SH-SY5Y (cell line): ENCODE results near the gene RTN4.
A peak's percentile ranks its signal among the peaks of the same experiment; 100 is the strongest.

Experiments
- GATA2 ChIP-seq: IDR thresholded peaks from 2 replicates; pipeline ENCODE4 v1.6.1; 2011; ENCODE audit warnings: mild to moderate bottlenecking, low read depth, low read length
- GATA3 ChIP-seq: IDR thresholded peaks from 2 replicates; pipeline ENCODE4 v1.6.1; 2011; ENCODE audit warnings: low read depth, mild to moderate bottlenecking, low read length, moderate library complexity

The RTN4 gene

GRCh38 chr2:55010915-55011314, 39.3 kb downstream of the RTN4 start:
- TF ChIP-seq GATA2 (no peak), GATA3 (no peak)

DNA sequence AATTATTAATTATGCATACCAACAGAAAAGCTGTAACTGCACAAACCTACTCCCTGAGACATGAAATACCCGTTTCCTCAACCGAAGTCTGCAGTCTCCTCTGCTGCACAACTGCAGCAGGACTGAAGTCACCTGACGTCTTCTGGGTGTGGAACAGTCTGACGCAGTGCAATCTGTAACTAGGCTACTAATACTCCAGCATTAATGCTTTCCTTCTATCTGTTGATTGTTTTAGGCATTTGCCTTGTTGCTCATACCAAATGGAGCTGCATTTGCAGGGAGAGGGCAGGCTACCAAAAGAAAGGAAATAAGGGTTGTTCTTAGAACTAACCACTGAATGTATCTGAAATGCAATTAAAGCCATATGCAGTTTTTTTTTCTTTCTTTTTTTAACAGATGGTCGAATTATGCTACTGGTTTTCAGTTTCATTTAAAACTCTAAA, 40.1 kb downstream of the RTN4 start:
- TF ChIP-seq GATA3 = no peak
- TF ChIP-seq GATA2 = no peak

DNA sequence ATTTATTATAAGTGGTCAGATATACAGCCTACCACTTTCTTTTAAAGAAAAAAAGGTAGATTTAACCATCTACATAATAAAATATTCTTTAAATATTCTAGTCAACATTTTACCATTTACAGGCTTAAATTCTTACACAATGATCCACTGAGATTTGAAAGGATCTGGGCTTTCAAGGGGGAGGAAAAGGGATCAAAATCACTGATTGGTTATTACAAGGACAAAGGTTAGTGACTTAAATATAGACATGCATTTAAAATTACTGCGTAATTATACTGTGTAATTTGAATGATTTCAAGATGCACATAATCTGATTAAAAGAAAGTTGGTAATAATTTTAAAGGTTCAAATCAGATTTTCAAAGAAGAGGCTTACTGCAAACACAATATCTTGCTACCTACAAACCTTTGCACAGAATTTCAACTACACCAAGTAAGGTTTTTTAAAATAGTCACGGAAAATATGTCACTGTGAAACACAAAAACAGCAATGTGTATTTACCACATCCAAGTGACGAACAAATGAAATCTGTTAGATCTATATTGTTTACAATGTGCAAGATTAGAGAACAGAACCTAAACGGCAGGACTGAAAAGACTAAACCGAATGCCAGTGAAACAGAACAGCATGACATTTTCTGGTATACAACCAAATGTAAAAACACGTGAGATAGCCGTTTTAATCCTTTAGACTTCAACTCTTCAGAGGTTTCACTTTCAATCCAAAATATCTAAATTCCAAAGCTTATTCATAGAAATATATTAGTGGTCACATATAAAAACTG, 40.8 kb downstream of the RTN4 start:
- TF ChIP-seq GATA2 = no peak
- no peak for TF ChIP-seq GATA3

GRCh38 chr2:55006306-55006705, 43.9 kb downstream of the RTN4 start:
- TF ChIP-seq GATA3 (no peak), GATA2 (no peak)

GRCh38 chr2:55003706-55004639, 46.3 kb downstream of the RTN4 start:
- TF ChIP-seq GATA3 (no peak), GATA2 (no peak)

- TF ChIP-seq GATA2 (no peak), GATA3 (no peak)
Measured at GRCh38 chr2:55001716-55002115, 48.5 kb downstream of the RTN4 start.

DNA sequence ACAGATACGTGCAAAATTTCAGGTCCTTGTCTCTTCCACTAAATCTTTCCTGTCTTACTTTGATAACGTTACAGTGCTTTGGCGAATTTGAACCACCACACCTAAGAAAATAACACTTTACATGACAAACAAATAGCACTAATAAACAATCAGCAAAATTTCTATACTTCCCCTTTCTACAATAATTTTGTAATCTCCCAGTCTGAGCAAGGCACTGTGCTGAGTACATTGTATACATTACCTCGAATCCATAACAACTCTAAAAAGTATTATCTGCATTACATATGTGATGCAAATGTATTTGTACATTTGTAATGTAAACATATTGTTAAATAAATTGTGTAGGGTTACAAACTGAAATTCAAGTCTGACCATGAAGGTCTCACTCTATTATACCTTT, 49.9 kb downstream of the RTN4 start:
- TF ChIP-seq GATA2 (no peak), GATA3 (no peak)

DNA sequence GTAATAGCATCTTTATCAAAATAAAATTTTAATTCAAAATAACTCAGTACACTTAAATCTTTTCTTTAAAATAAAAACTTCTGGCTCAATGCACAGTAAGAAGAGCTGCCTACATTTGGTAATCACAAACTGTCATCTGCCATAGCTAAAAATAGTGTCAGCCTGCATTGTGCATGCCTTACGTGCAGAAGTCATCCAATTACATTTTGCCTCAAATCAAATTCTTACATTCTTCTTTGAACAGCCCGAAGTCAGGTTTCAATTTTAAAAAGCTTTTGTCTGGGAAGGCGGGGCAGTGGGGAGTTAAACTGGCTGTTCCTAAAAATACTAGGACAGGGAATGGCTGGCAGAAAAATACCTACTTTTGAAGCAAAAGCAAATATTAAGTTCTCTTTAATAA, 51.1 kb downstream of the RTN4 start:
- TF ChIP-seq GATA2 (no peak), GATA3 (0 out of 2 replicates have a peak, but pooled peaks have one; percentile 13)

DNA sequence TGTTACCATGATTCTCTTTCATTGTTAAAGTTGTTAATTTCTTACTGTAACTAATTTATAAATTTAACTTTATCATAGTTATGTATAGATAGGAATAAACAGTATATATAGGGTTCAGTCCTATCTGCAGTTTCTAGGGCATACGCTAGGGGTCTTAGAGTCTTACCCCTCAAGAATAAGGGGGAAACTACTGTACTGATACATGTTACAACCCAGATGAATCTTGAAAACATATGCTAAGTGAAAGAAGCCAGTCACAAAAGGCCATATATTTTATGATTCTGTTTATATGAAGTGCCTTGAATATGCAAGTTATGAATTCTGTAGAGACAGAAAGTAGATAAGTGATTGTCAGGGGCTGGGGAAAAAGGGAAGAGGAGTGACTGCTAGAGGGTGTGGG, 52.4 kb downstream of the RTN4 start:
- TF ChIP-seq GATA3 (no peak), GATA2 (no peak)

- no peak for TF ChIP-seq GATA2
- no peak for TF ChIP-seq GATA3
Measured at GRCh38 chr2:54995553-54995952, 54.7 kb downstream of the RTN4 start.

GRCh38 chr2:54988612-54989011, 61.6 kb downstream of the RTN4 start:
- TF ChIP-seq GATA2 (no peak), GATA3 (no peak)

GRCh38 chr2:54986264-54986663, 64.0 kb downstream of the RTN4 start:
- TF ChIP-seq GATA2 (no peak), GATA3 (no peak)

DNA sequence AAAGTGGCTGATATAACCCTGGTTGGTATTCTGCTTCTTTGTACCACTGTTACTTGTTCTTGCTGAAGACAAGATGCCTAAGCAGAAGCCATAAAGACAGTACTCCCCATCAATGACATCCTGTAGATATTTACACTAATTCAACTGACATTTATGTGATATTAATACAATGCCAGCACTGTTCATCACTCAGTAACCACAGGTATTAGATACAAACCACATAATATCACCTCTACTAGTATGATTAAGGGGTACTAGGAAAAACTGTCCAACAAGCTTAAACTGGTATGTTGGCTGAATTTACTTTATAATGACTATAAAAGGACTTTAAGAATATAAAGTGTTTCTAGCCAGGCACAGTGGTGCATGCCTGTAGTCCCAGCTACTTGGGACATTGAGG, 65.8 kb downstream of the RTN4 start:
- TF ChIP-seq GATA3 (no peak), GATA2 (no peak)

DNA sequence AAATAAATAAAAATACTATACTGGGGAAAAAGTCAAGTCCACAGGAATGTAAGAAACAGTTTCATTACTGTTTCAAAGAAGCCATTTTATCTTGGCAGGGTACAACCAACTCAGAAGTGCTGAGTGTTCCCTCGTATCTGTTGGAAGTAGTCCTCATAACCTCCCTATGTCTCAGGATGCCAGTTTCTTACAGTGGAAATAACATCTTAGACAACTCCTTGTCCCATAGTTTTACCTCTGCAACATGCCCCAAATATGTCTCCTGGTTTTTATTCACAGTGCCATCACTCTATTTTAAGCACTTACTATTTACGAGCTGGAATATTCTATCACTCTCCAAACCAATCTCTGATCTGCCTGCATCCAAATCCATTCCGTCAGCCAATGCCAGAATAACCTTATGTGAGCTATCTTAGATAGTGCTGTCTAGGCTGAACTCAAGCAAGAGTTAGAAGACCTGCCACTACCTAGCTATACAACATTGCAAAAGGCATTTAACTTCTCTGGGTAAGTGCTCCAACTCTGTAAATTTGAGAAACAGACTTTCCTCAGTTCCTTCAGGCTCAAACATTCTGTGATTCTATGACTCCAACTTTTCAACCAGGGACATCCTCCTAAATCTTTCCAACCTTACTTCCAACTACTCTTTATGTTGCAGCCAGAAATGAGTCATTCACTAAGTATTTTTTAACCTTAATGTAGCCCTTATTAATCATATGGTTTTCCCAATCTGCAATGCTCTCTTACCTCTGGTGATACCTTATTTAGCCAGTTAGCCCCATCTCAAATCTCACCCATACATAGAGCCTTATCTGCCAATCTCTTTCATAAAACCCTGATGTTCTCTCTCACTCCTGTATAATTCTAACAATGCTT, 66.7 kb downstream of the RTN4 start:
- TF ChIP-seq GATA2 = no peak
- no peak for TF ChIP-seq GATA3

DNA sequence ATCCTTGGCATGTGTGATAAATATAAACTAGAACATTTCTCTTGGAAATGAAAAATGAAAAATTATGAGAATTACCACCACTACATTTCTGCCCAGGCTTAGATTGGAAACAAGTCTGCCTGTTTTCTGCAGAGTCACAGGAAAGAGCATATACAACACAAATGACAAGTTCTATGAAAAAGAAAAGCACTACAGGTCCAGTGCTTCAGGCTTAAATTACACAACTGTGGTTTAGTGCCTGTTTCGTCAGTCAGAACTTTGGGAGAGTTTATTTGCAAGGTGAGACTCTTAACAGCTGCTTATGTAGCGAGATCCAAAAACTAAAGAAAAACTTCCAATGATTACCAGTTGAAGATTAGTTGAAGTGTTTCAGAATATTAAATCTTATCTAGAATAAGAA, 68.9 kb downstream of the RTN4 start:
- TF ChIP-seq GATA2 = no peak
- TF ChIP-seq GATA3 = no peak
